GM15510 (cell line): ENCODE measurements around the gene CTDSP2.

Source experiments
- POLR2A ChIP-seq: IDR thresholded peaks from 3 replicates; pipeline ENCODE4 v1.6.1; 2011; ENCODE audit warnings: borderline replicate concordance; ENCODE audit not compliant: insufficient read length; ENCODE audit errors: extremely low read depth

CTDSP2 gene

GRCh38 chr12:57816855-57817151 is 29.7 kb downstream of the CTDSP2 start:
- TF ChIP-seq POLR2A, result no peak

DNA sequence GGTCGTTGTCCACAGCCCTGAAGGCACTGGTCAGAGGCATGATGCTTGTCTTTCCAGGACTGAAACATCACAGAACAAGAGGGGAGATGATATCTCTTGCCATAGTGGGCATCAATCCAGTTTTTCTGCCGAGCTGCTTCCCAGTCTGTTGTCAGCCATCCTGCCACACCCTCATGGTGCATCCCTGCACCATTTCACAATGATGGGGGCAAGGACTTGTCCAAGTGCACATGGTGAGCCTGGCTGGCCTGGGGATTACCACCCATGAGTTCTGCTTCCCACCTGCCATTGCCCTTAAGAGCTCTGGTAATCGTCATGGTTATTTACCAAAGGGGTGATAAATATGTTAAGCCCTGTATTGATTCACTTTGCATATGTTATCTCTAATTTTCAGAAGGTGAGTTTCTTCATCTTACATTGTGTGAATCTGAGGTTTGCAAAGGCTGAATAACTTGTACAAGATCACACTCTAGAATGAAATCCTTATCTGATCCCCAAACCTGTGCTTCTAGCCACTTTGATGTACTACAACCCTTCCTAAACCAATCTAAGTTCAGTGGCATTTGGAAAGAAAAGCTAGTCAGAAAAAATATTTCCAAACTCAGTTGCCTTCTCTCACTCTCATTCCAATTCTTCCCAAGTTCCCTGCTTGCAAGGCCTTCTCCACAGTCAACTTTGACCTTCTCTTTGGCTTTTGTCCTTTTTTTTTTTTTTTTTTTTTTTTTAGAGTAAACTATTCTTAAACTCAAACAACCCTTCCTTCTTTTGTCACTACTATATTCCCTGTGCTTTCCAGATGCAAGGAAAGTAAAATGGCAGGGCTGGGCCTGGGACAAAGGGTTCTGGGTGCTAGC is 30.3 kb downstream of the CTDSP2 start:
- no peak for TF ChIP-seq POLR2A

DNA sequence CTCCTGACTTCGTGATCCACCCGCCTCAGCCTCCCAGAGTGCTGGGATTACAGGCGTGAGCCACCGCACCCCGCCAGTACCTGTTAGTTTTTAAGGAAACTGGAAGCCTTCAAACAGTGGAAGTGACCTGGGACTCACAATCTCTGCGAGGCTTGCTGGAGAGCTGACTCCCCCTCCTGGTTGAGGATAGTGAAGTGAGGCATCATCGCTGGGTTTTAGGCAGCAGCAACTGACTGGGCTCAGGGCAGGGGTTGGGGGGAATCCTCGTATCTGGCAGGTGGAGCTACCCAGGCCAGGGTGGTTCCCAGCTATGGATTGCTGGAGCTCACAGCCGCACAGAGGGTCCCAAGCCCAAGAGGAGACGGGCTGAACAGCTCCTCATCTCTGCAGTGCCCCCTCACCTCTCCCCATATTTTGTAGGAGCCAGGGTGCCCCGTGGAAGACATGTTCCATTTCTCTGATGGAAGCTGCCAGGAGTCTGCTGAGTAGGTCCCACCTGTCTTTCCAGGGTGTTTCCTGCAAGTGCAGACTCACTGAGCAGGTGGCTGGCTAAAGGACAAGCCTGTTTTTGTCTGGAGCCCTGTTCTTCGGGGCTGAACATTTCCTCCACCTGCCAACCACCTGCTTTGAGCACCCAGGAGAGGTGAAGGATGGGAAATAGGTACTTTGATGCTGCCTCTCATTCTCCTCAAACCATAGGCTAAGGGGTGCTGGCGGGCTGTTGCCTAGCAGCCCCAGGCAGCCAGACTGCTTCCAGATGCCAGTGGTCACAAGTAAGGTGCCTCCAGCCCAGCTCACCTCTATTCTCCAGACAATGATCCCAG is 31.1 kb downstream of the CTDSP2 start:
- no peak for TF ChIP-seq POLR2A

DNA sequence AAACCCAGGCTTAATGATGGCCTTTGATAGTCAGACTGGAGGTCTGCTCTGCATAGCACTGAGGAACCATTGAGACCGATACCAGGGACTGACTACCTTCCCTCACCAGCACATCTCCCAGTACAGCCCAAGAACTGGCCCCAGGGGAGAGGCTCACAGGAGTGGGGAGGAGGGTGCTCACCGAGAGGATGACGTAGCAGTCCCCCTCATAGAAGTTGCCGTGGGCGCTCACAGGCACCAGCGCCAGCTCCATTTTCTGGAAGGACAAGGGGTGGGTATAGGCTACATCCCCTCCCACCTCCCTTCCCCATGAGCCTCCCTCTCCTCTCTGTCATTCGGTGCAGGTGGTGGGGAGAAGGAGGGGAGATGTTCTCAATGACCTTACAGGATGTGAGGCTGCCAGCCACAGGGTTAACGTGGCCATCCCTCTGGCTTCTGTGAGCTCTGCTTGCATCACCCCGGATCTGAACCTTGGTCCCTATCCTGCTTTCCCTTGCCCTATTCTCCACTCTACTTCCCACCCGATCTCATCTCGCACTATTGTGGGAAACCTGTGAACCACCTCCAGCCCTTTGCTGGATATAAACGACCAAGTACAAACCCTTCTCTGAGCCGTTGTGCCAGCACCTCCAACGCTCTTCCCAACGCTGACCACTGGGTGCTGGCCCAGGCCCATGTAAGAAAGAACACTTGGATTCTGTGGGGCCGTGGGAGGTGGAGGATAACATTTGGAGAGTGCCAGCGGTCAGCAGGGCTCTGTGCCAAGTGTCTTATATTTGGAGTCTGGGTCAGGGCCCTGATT is 32.4 kb downstream of the CTDSP2 start:
- no peak for TF ChIP-seq POLR2A

DNA sequence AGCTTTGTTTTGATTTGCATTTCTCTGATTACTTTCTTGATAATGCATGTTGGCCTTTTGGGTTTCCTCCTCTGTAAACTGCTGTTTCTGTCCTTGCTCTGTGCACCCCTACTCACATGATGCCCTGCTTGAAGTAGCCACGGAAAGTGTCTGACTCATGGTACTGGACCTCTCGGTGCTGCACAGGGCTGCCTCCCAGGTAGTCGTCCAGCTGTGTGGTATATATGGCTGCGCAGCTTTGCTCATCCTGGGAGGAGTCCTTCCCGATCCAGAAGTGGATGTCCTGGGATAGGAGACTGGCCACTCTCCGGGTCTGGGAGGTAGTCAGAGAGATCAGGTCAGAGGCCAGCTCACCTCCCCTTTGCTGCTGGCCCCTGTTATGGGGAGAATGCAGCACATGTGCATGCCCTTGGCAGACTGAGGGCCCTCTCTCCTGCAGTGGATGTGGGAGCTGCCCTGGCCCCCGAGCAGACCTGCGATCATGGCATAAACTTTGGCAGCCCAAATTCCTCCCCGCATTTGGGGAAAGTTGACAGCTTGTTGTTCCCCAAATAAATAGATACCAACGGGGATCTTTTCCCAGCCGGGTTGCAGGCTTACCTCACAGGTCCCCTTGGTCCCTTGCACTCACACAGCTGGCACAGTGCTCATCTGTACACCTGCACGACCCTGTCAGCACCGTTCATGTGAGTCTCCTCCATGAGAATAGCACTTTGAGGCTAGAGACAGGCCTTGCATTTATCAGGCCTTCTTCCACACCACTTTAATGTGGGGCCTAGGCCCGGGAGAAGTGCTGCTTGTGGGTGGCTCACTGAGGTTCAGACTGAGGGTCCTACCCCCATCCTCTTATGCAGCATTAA is 33.2 kb downstream of the CTDSP2 start:
- TF ChIP-seq POLR2A, result no peak

GRCh38 chr12:57811028-57811755 is 35.3 kb downstream of the CTDSP2 start:
- no peak for TF ChIP-seq POLR2A

DNA sequence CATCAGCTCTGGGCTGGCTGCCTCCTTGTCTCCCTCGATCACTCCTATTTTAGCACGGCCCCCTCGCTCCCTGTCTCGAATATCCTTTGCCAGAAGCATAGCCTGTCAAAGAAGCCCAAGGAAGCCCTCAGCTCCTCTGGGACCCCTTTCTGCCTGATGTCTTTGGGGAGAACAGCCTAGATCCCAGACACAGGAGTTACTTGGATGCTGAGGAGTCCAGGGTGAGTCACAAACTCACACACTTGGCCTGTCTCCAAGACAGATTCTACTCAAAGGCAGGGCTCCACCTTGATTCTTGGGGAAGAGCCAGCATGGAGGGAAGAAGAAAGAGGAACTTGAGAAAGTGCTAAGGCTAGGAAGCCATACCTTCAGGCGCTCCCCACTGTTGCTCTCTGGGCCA is 36.1 kb downstream of the CTDSP2 start:
- TF ChIP-seq POLR2A, result no peak

DNA sequence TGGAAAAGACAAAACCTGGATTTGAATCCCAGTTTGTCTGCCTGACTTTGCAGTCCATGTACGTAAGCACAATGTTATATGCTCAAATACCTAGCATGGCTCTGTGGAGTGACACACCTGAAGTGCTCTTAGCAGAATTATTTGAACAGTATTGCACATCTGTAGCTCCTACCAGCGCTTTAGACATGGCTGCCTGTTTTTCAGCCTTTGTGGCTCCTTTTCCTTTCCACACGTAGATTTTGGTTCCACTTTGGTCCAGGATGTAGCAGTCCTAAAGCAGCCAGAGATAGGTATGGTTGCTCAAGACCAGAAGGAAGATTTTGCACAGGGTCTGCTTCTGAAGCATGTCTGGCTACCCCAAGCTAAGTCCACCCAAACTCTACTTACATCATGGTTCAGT is 37.1 kb downstream of the CTDSP2 start:
- no peak for TF ChIP-seq POLR2A

DNA sequence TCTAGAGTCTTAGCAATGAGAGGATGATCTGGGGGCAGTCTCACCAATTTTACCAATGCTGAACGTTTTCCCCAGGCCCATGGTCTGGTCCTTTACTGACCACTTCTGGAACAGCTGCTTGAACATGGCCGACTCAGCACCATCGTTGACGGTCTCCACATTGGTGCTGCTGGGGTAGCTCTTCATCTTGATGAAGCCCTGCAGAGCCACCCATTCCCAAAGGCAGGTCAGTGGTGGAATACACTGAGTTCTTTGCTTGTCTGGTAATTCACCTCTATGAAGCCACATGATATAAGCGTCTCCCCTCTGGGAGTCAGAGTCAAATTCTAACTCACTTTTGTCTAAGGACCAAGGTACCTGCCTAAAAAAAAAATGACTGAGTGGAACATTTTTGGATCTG is 38.2 kb downstream of the CTDSP2 start:
- no peak for TF ChIP-seq POLR2A

DNA sequence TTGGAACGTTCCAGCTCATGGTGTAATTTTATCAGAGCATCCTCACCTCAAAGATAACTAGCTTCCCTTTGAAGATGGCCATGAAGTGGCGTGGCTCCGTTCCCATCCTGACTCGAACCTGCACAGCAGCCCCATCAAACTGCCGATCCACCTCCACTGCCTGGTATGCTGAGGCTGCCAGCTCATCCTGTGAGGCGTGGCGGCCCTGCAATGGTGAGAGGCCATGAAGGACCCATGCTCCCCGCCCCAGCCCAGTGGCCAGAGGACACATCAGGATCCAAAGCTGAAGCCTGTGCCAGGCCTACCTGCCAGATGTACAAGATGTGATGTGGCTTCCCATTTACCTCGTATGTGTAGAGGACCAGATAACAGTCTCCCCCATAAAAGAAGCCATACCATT is 39.2 kb downstream of the CTDSP2 start:
- no peak for TF ChIP-seq POLR2A

DNA sequence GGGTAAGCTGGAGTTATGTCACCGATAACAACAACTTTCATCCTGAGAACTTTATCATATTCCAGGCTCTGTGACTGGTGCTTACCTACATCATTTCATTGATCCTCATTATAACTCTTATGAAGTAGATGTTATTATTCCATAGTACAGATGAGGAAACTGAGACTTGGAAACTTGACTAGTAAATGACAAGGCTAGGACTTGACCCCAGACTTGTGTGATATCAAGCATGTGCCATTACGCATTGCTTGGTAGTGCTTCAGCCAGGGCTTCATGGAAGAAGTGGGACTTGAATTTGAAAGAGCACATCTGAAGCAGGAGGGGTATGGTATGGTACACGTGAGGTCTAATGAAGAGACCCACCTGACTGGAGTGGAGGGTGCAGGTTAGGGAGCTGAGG is 39.9 kb downstream of the CTDSP2 start:
- no peak for TF ChIP-seq POLR2A

DNA sequence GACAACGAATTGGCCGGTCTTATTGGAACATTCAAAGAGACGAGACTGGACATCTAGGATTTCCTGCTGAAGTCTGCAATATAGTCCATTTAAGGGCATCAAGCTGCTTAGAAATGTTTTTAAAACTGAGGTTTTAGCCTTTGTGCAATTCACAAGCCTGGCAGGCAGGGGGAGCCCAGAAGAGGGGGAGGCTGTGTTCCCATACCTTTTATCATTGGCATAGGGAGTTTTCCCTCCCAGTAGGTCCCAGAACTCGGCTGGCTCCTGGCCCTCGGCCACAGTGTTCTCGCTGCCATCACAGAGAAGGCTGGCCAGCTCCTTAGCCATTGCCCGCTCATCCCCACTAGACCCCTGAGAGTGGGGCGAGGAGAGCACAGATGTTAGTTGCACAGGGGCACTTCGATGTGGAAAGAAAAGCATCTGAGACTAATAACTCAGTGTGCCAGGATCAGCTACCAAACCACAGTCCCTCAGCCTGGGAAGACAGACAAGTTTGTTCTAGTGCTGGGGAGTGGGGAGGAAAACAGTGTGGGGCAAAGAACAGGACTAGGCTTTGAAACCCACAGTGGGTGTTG is 43.1 kb downstream of the CTDSP2 start:
- TF ChIP-seq POLR2A, result no peak

GRCh38 chr12:57802607-57803006 is 43.9 kb downstream of the CTDSP2 start:
- TF ChIP-seq POLR2A, result no peak
